Fibroblast of lung (primary cell): ENCODE results near the gene SAMD7.

Experiments
- CTCF ChIP-seq, 2 donors: IDR thresholded peaks in 1 of 2; conservative IDR thresholded peaks in 1 of 2; 1 replicate in 1 of 2; 2 replicates in 1 of 2; pipeline ENCODE4 v1.5.1; 2011 to 2012; ENCODE audit warnings: low read length in 2 of 2, control low read depth in 1 of 2, inconsistent platforms in 1 of 2, low read depth in 1 of 2, mild to moderate bottlenecking in 1 of 2
- EZH2 ChIP-seq: IDR thresholded peaks from 2 replicates; pipeline ENCODE4 v1.5.1; 2012; ENCODE audit warnings: low read length, control low read depth, mild to moderate bottlenecking; ENCODE audit errors: missing control alignments

GRCh38 chr3:169946336-169946735 lies 35.0 kb downstream of the SAMD7 start:
- TF ChIP-seq CTCF (conservative IDR thresholded peaks at IDR 0.05 in 1 of 2, IDR thresholded peaks at IDR 0.05 in 1 of 2; ENCODE audit: low read depth in 1 of 2, low read length in 2 of 2) (no peak), EZH2 (no peak)
